SK-N-SH (cell line): ENCODE data around the gene CATSPER3. TPM values are rescaled to one million over a fixed set of nuclear protein-coding genes. Genes with fewer than 3 reads are reported as not detected.

ENCODE experiments used
- CTCF ChIA-PET: fragments of 300-600, 350-600 bp; formaldehyde crosslinking; extraction: SDS; loops from one replicate; lab custom pipeline; 2021; lab: Yijun Ruan, JAX
- POLR2A ChIA-PET: fragments of 350-600 bp; sonication (Branson Sonifier 250); formaldehyde crosslinking; extraction: SDS; loops from one replicate; lab custom pipeline; 2020; ENCODE audit warnings: antibody characterized with exemption, inconsistent platforms; lab: Yijun Ruan, JAX
- DNase-seq: peaks from one replicate; pipeline ENCODE4 v3.0.0; 2012
- H2AFZ ChIP-seq: fragments of 200-600 bp; sonication (generic); 2 replicates; pipeline ENCODE4 v1.8.1; 2016; ENCODE audit warnings: antibody characterized with exemption, mild to moderate bottlenecking, low read depth
- H3F3A ChIP-seq: fragments of 200-600 bp; sonication (generic); replicated peaks from 2 replicates; pipeline ENCODE3; 2016; ENCODE audit warnings: antibody characterized with exemption, mild to moderate bottlenecking; ENCODE audit not compliant: insufficient read depth
- H3K27ac ChIP-seq, 2 experiments: fragments of 200-500 bp in 1 of 2; fragments of 200-600 bp in 1 of 2; sonication (Bioruptor generic) in 1 of 2; sonication (generic), shearing (Covaris generic) in 1 of 2; 2 replicates each; pipeline versions ENCODE4 v1.5.1 to v1.6.1; 2014 to 2016; ENCODE audit warnings: low read depth in 2 of 2, inconsistent platforms in 1 of 2, low read length in 1 of 2, mild to moderate bottlenecking in 1 of 2, mixed read lengths in 1 of 2
- H3K27me3 ChIP-seq: fragments of 200-600 bp; sonication (generic), shearing (Covaris generic); 2 replicates; pipeline ENCODE4 v1.6.1; 2016; ENCODE audit warnings: mixed run types; ENCODE audit not compliant: insufficient read depth
- H3K36me3 ChIP-seq, 2 experiments: fragments of 200-500 bp in 1 of 2; fragments of 200-600 bp in 1 of 2; sonication (Bioruptor generic) in 1 of 2; sonication (generic) in 1 of 2; replicated peaks in 1 of 2; 2 replicates each; pipeline versions ENCODE3 to v1.5.1; 2014 to 2016; ENCODE audit warnings: low read length in 1 of 2, mild to moderate bottlenecking in 1 of 2; ENCODE audit not compliant: insufficient read depth in 2 of 2, control insufficient read depth in 1 of 2
- H3K4me1 ChIP-seq, 2 experiments: fragments of 200-500 bp in 1 of 2; fragments of 200-600 bp in 1 of 2; sonication (Bioruptor generic) in 1 of 2; sonication (generic), shearing (Covaris generic) in 1 of 2; 2 replicates each; pipeline versions ENCODE4 v1.5.1 to v1.6.1; 2014 to 2016; ENCODE audit warnings: low read depth in 1 of 2, low read length in 1 of 2, mixed run types in 1 of 2; ENCODE audit not compliant: insufficient read depth in 2 of 2, control insufficient read depth in 1 of 2
- H3K4me2 ChIP-seq: fragments of 200-600 bp; sonication (generic), shearing (Covaris generic); 2 replicates; pipeline ENCODE4 v1.6.1; 2017; ENCODE audit warnings: mixed run types
- H3K4me3 ChIP-seq, 2 experiments: fragments of 200-500 bp in 1 of 2; fragments of 200-600 bp in 1 of 2; sonication (Bioruptor generic) in 1 of 2; sonication (generic), shearing (Covaris generic) in 1 of 2; 2 replicates each; pipeline versions ENCODE4 v1.5.1 to v1.8.1; 2014 to 2016; ENCODE audit warnings: low read depth in 2 of 2, inconsistent platforms in 1 of 2, low read length in 1 of 2, mild to moderate bottlenecking in 1 of 2, mixed read lengths in 1 of 2, moderate library complexity in 1 of 2
- H3K79me2 ChIP-seq: fragments of 200-600 bp; sonication (generic); 2 replicates; pipeline ENCODE4 v1.8.1; 2017; ENCODE audit warnings: mild to moderate bottlenecking; ENCODE audit not compliant: insufficient read depth
- H3K9ac ChIP-seq: fragments of 200-600 bp; sonication (generic); 2 replicates; pipeline ENCODE4 v1.6.1; 2017; ENCODE audit warnings: mixed run types
- H3K9me2 ChIP-seq: fragments of 200-600 bp; sonication (generic); 2 replicates; pipeline ENCODE4 v1.6.1; 2017; ENCODE audit warnings: mixed run types
- H3K9me3 ChIP-seq: fragments of 200-600 bp; sonication (generic); 2 replicates; pipeline ENCODE4 v1.6.1; 2017; ENCODE audit warnings: mixed run types, mild to moderate bottlenecking, moderate library complexity
- H4K20me1 ChIP-seq: fragments of 200-600 bp; sonication (generic); 2 replicates; pipeline ENCODE4 v1.6.1; 2017; ENCODE audit warnings: mild to moderate bottlenecking, mixed run types; ENCODE audit not compliant: insufficient read depth
- CHD2 ChIP-seq: fragments of 150-350 bp; IDR thresholded peaks from 2 replicates; pipeline ENCODE4 v1.6.1; 2018; ENCODE audit warnings: low read length; ENCODE audit not compliant: partially characterized antibody
- ELF1 ChIP-seq: IDR thresholded peaks from 2 replicates; pipeline ENCODE4 v1.4.0; 2012
- FOXM1 ChIP-seq: IDR thresholded peaks from 2 replicates; pipeline ENCODE4 v1.4.0; 2012; ENCODE audit warnings: low read depth, mild to moderate bottlenecking
- GABPA ChIP-seq: IDR thresholded peaks from 2 replicates; pipeline ENCODE4 v1.4.0; 2012; ENCODE audit warnings: low read depth, mild to moderate bottlenecking
- IRF3 ChIP-seq: fragments of 150-350 bp; IDR thresholded peaks from 2 replicates; pipeline ENCODE4 v1.6.1; 2016; ENCODE audit warnings: mild to moderate bottlenecking, low read depth, low read length
- JUND ChIP-seq: IDR thresholded peaks from 2 replicates; pipeline ENCODE4 v1.4.0; 2012
- MAX ChIP-seq: IDR thresholded peaks from 2 replicates; pipeline ENCODE4 v1.4.0; 2012; ENCODE audit warnings: low read depth
- MEF2A ChIP-seq: IDR thresholded peaks from 2 replicates; pipeline ENCODE4 v1.4.0; 2012; ENCODE audit warnings: low read depth, borderline replicate concordance
- MXI1 ChIP-seq: IDR thresholded peaks from 2 replicates; pipeline ENCODE4 v1.6.1; 2012; ENCODE audit warnings: mild to moderate bottlenecking, low read depth, low read length, improper control_type of control experiment
- NFIC ChIP-seq: IDR thresholded peaks from 2 replicates; pipeline ENCODE4 v1.4.0; 2012; ENCODE audit warnings: borderline replicate concordance
- NRF1 ChIP-seq: IDR thresholded peaks from 2 replicates; pipeline ENCODE4 v1.6.1; 2012; ENCODE audit warnings: low read depth, mild to moderate bottlenecking, low read length
- PBX3 ChIP-seq: IDR thresholded peaks from 2 replicates; pipeline ENCODE4; 2012
- POLR2AphosphoS5 ChIP-seq: IDR thresholded peaks from 2 replicates; pipeline ENCODE4 v1.6.1; 2012; ENCODE audit warnings: low read depth, low read length
- RCOR1 ChIP-seq: fragments of 150-350 bp; IDR thresholded peaks from 2 replicates; pipeline ENCODE4 v1.6.1; 2017; ENCODE audit warnings: antibody characterized with exemption, low read length
- RXRA ChIP-seq: IDR thresholded peaks from 2 replicates; pipeline ENCODE4 v1.4.0; 2012; ENCODE audit warnings: low read depth, mild to moderate bottlenecking, borderline replicate concordance
- SIN3A ChIP-seq: IDR thresholded peaks from 2 replicates; pipeline ENCODE4 v1.6.1; 2012; ENCODE audit warnings: low read depth, mild to moderate bottlenecking, low read length, moderate library complexity, borderline replicate concordance
- TAF1 ChIP-seq: IDR thresholded peaks from 2 replicates; pipeline ENCODE4 v1.6.1; 2012; ENCODE audit warnings: low read depth, mild to moderate bottlenecking, low read length, moderate library complexity, borderline replicate concordance
- USF2 ChIP-seq: fragments of 150-350 bp; IDR thresholded peaks from 2 replicates; pipeline ENCODE4 v1.6.1; 2017; ENCODE audit warnings: antibody characterized with exemption, low read length, low read depth, borderline replicate concordance
- ZBTB33 ChIP-seq: IDR thresholded peaks from 2 replicates; pipeline ENCODE4 v1.4.0; 2012; ENCODE audit warnings: low read depth, borderline replicate concordance
- WGBS: methylation state at CpG from one replicate; pipeline ENCODE4 v1.1.6; 2017; ENCODE audit warnings: low lambda C conversion rate; 5-methylcytosine and 5-hydroxymethylcytosine counted together
- polyA plus RNA-seq, 3 experiments: library from polyadenylated mRNA; depleted of rRNA; stranded (reverse); fragments of >200 nt; gene quantifications; 2 replicates each; pipeline ENCODE4 v1.2.3, GENCODE V29; 2012

CATSPER3 gene
- polyA plus RNA-seq, 1 of the 3 experiments (the other 2 are of a cell fraction): 0.26 TPM

- Histone ChIP-seq H3K4me2 (no peak overlapping the region), H3K79me2 (no peaks in the 10 kb centered on the region), H3K9me3 (no peaks in the 10 kb centered on the region), H3K4me3 (no peak overlapping the region), H3K27ac (no peak overlapping the region), H3K9ac (no peak overlapping the region), H4K20me1 (no peaks in the 10 kb centered on the region), H3K9me2 (no peaks in the 10 kb centered on the region), H3K4me1 (no peaks in the 10 kb centered on the region; a peak in 1 of 4 replicates), H3F3A (no peaks in the 10 kb centered on the region), H3K27me3 (no peaks in the 10 kb centered on the region; the same call in 1 of the 2 replicates), H3K36me3 (no peaks in the 10 kb centered on the region), H2AFZ (no peak overlapping the region)
- peak; percentile 1 for DNase-seq
- TF ChIP-seq GABPA (no peak), NFIC (no peak), ZBTB33 (no peak), USF2 (no peak), RCOR1 (no peak), IRF3 (no peak), MXI1 (no peak), JUND (no peak)
- CTCF ChIA-PET: no interaction called here
- POLR2A ChIA-PET: no interaction called here
- WGBS: 78% methylated on average over 5 of the region's 9 CpGs
Observed at GRCh38 chr5:135007305-135007704, 39.6 kb downstream of the CATSPER3 start.

- ChIA-PET POLR2A (no interaction called here), CTCF (no interaction called here)
- Histone ChIP-seq H3K27ac (no peak overlapping the region), H3K4me1 (no peaks in the 10 kb centered on the region; a peak in 1 of 4 replicates), H3F3A (no peaks in the 10 kb centered on the region), H4K20me1 (no peaks in the 10 kb centered on the region), H3K9me3 (no peaks in the 10 kb centered on the region), H3K9ac (no peak overlapping the region), H3K9me2 (no peaks in the 10 kb centered on the region), H3K4me2 (no peak overlapping the region), H3K36me3 (no peaks in the 10 kb centered on the region), H3K4me3 (no peak overlapping the region), H2AFZ (no peak overlapping the region), H3K79me2 (no peaks in the 10 kb centered on the region), H3K27me3 (no peaks in the 10 kb centered on the region; the same call in 1 of the 2 replicates)
- TF ChIP-seq GABPA (no peak), PBX3 (no peak), FOXM1 (no peak), CHD2 (no peak), MAX (no peak), ELF1 (no peak), MEF2A (no peak), RXRA (no peak), POLR2AphosphoS5 (no peak), TAF1 (no peak), NRF1 (no peak), SIN3A (no peak)
- 64% methylated on average over 11 of the region's 11 CpGs for WGBS
- peak; percentile 1 for DNase-seq
Observed at GRCh38 chr5:135007749-135008363, 40.1 kb downstream of the CATSPER3 start.
